ENCODE measurements around the gene NUP107. TPM values are rescaled to one million over a fixed set of nuclear protein-coding genes. Genes with fewer than 3 reads are reported as not detected.

NUP107 gene
- total RNA-seq, 1 experiment from 2014 or later = 132 TPM

DNA sequence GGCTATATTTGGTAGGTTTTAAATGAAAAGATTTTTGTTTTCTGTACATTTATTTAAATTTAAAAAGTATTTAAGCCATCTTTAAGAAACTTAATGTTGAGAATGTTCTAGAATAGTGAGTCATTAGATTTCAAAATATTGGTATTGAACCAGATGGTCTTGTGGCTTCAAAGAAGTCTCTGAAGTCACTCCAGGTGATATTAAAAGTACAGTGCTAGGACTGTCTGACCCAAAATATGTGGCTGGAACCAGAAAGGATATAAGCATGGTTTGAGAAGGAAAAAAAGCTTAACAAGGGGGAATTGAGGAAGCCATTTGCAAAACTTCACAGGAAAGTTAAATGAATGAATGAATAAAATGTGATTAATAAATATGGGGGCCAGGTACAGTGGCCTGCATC lies 92.5 kb downstream of the NUP107 start:
- DNase-seq (ENCODE audit: low spot score) (no peak), ATAC-seq (no peak)
- Mint-ChIP-seq H3K4me3 (no peak overlapping the region), H3K36me3 (no peaks in the 10 kb centered on the region), H3K27me3 (ENCODE audit: low read depth) (no peaks in the 10 kb centered on the region), H3K4me1 (peaks cover 2% of the 10 kb centered on the region; the same call in 1 of the 2 replicates), H3K27ac (peak overlapping the region; percentile 78), H3K9me3 (no peaks in the 10 kb centered on the region)
- ChIA-PET CTCF (no interaction called here), POLR2A (no interaction called here)
- TF ChIP-seq, protein P1, sequence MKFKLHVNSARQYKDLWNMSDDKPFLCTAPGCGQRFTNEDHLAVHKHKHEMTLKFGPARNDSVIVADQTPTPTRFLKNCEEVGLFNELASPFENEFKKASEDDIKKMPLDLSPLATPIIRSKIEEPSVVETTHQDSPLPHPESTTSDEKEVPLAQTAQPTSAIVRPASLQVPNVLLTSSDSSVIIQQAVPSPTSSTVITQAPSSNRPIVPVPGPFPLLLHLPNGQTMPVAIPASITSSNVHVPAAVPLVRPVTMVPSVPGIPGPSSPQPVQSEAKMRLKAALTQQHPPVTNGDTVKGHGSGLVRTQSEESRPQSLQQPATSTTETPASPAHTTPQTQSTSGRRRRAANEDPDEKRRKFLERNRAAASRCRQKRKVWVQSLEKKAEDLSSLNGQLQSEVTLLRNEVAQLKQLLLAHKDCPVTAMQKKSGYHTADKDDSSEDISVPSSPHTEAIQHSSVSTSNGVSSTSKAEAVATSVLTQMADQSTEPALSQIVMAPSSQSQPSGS (CRISPR knock-in tag; IDR thresholded peaks at IDR 0.05; ENCODE audit: borderline replicate concordance, low read depth) = no peak
- TF ChIP-seq, protein P2, sequence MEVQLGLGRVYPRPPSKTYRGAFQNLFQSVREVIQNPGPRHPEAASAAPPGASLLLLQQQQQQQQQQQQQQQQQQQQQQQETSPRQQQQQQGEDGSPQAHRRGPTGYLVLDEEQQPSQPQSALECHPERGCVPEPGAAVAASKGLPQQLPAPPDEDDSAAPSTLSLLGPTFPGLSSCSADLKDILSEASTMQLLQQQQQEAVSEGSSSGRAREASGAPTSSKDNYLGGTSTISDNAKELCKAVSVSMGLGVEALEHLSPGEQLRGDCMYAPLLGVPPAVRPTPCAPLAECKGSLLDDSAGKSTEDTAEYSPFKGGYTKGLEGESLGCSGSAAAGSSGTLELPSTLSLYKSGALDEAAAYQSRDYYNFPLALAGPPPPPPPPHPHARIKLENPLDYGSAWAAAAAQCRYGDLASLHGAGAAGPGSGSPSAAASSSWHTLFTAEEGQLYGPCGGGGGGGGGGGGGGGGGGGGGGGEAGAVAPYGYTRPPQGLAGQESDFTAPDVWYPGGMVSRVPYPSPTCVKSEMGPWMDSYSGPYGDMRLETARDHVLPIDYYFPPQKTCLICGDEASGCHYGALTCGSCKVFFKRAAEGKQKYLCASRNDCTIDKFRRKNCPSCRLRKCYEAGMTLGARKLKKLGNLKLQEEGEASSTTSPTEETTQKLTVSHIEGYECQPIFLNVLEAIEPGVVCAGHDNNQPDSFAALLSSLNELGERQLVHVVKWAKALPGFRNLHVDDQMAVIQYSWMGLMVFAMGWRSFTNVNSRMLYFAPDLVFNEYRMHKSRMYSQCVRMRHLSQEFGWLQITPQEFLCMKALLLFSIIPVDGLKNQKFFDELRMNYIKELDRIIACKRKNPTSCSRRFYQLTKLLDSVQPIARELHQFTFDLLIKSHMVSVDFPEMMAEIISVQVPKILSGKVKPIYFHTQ (CRISPR knock-in tag; IDR thresholded peaks at IDR 0.05) = no peak
- TF ChIP-seq ZNF423 (CRISPR knock-in tag; IDR thresholded peaks at IDR 0.05) (no peak), CREM (CRISPR knock-in tag; IDR thresholded peaks at IDR 0.05) (no peak), ZNF263 (CRISPR knock-in tag; IDR thresholded peaks at IDR 0.05; ENCODE audit: low read depth) (no peak), JAZF1 (CRISPR knock-in tag; IDR thresholded peaks at IDR 0.05) (no peak), HMGXB4 (CRISPR knock-in tag; IDR thresholded peaks at IDR 0.05) (no peak), PREB (CRISPR knock-in tag; IDR thresholded peaks at IDR 0.05; ENCODE audit: borderline replicate concordance) (no peak), CTCF (IDR thresholded peaks at IDR 0.05) (no peak), ZNF138 (CRISPR knock-in tag; conservative IDR thresholded peaks at IDR 0.05) (no peak)
- TF ChIP-seq, protein P3, sequence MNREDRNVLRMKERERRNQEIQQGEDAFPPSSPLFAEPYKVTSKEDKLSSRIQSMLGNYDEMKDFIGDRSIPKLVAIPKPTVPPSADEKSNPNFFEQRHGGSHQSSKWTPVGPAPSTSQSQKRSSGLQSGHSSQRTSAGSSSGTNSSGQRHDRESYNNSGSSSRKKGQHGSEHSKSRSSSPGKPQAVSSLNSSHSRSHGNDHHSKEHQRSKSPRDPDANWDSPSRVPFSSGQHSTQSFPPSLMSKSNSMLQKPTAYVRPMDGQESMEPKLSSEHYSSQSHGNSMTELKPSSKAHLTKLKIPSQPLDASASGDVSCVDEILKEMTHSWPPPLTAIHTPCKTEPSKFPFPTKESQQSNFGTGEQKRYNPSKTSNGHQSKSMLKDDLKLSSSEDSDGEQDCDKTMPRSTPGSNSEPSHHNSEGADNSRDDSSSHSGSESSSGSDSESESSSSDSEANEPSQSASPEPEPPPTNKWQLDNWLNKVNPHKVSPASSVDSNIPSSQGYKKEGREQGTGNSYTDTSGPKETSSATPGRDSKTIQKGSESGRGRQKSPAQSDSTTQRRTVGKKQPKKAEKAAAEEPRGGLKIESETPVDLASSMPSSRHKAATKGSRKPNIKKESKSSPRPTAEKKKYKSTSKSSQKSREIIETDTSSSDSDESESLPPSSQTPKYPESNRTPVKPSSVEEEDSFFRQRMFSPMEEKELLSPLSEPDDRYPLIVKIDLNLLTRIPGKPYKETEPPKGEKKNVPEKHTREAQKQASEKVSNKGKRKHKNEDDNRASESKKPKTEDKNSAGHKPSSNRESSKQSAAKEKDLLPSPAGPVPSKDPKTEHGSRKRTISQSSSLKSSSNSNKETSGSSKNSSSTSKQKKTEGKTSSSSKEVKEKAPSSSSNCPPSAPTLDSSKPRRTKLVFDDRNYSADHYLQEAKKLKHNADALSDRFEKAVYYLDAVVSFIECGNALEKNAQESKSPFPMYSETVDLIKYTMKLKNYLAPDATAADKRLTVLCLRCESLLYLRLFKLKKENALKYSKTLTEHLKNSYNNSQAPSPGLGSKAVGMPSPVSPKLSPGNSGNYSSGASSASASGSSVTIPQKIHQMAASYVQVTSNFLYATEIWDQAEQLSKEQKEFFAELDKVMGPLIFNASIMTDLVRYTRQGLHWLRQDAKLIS (CRISPR knock-in tag; IDR thresholded peaks at IDR 0.05; ENCODE audit: borderline replicate concordance) = no peak

DNA sequence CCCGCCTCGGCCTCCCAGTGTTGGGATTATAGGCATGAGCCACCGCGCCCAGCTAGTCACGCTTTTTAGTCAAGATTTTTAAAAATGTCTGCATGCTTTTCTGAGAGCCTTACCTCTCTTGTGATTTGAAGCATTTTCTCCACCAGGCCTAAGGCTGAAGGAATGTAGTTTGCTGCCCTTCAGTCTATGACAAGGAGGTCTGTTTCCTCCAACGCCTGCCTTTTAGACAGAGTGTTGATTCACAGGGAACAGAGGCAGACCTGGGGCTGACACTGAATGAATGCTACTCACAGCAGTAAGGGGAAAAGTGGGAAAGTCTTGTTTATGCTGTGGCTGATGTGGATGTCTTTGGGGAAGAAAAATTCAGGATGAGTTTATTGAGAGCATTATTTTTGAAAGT lies 94.0 kb downstream of the NUP107 start:
- H3K4me3 Mint-ChIP-seq = no peak overlapping the region
- H3K27ac Mint-ChIP-seq = peak overlapping the region; percentile 60
- no peak for DNase-seq (ENCODE audit: low spot score)
- no peaks in the 10 kb centered on the region for H3K27me3 Mint-ChIP-seq (ENCODE audit: low read depth)
- ChIA-PET POLR2A (interaction anchor here (0.6 kb wide), 1 partner anchor 97 kb away, joined by 6 read pairs; no protein-coding TSS in a partner anchor), CTCF (interaction anchor here (0.7 kb wide), 1 partner anchor 34 kb away, joined by 3 read pairs; no protein-coding TSS in a partner anchor)
- H3K9me3 Mint-ChIP-seq = no peaks in the 10 kb centered on the region
- no peaks in the 10 kb centered on the region for H3K36me3 Mint-ChIP-seq
- no peak for ATAC-seq
- peaks cover 2% of the 10 kb centered on the region; the same call in 1 of the 2 replicates for H3K4me1 Mint-ChIP-seq
- TF ChIP-seq, protein P4, sequence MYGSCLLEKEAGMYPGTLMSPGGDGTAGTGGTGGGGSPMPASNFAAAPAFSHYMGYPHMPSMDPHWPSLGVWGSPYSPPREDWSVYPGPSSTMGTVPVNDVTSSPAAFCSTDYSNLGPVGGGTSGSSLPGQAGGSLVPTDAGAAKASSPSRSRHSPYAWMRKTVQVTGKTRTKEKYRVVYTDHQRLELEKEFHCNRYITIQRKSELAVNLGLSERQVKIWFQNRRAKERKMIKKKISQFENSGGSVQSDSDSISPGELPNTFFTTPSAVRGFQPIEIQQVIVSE (CRISPR knock-in tag; IDR thresholded peaks at IDR 0.05; ENCODE audit: borderline replicate concordance) = no peak
- no peak for TF ChIP-seq E2F5 (CRISPR knock-in tag; IDR thresholded peaks at IDR 0.05)
- TF ChIP-seq, protein P5, sequence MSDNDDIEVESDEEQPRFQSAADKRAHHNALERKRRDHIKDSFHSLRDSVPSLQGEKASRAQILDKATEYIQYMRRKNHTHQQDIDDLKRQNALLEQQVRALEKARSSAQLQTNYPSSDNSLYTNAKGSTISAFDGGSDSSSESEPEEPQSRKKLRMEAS (CRISPR knock-in tag; IDR thresholded peaks at IDR 0.05) = no peak
- TF ChIP-seq, protein P3 (CRISPR knock-in tag; IDR thresholded peaks at IDR 0.05; ENCODE audit: borderline replicate concordance) = no peak
